H54 (cell line): ENCODE results near the gene NUP210.

ENCODE experiments used
- DNase-seq: peaks from one replicate; pipeline ENCODE4 v3.0.0; 2011; ENCODE audit warnings: low spot score, mixed read lengths; ENCODE audit not compliant: insufficient read length
- FAIRE-seq: peaks from 3 replicates; lab custom pipeline; 2011; peaks lifted over from hg19 to GRCh38; lab: Jason Lieb, UNC
- POLR2A ChIP-seq: IDR thresholded peaks from 2 replicates; pipeline ENCODE4 v1.6.1; 2011; ENCODE audit warnings: low read depth, mild to moderate bottlenecking, low read length

Gene NUP210

GRCh38 chr3:13333236-13333897, 86.8 kb downstream of the NUP210 start:
- DNase-seq (no peak), FAIRE-seq (no peak)
- no peak for TF ChIP-seq POLR2A

GRCh38 chr3:13332740-13333139, 87.4 kb downstream of the NUP210 start:
- no peak for FAIRE-seq
- TF ChIP-seq POLR2A = no peak
- DNase-seq = no peak

GRCh38 chr3:13332158-13332557, 88.0 kb downstream of the NUP210 start:
- peak; percentile 73 for FAIRE-seq
- DNase-seq = peak; percentile 38
- TF ChIP-seq POLR2A = no peak

- no peak for FAIRE-seq
- DNase-seq = no peak
- TF ChIP-seq POLR2A = no peak
These were observed 90.4 kb downstream of the NUP210 start for GRCh38 chr3:13329746-13330145.

- no peak for TF ChIP-seq POLR2A
- FAIRE-seq (no peak), DNase-seq (no peak)
These were observed 94.2 kb downstream of the NUP210 start for GRCh38 chr3:13325892-13326443.

- DNase-seq (no peak), FAIRE-seq (no peak)
- TF ChIP-seq POLR2A = no peak
These were observed 95.2 kb downstream of the NUP210 start for GRCh38 chr3:13324835-13325501.

GRCh38 chr3:13323822-13324221, 96.3 kb downstream of the NUP210 start:
- TF ChIP-seq POLR2A = no peak
- FAIRE-seq = no peak
- no peak for DNase-seq

GRCh38 chr3:13322324-13322723, 97.8 kb downstream of the NUP210 start:
- no peak for TF ChIP-seq POLR2A
- FAIRE-seq (no peak), DNase-seq (no peak)

- TF ChIP-seq POLR2A = no peak
- no peak for FAIRE-seq
- no peak for DNase-seq
These were observed 100.4 kb downstream of the NUP210 start for GRCh38 chr3:13319564-13320220.

GRCh38 chr3:13318626-13319470, 101.3 kb downstream of the NUP210 start:
- TF ChIP-seq POLR2A = no peak
- DNase-seq (no peak), FAIRE-seq (no peak)

GRCh38 chr3:13317596-13318320, 102.4 kb downstream of the NUP210 start:
- no peak for TF ChIP-seq POLR2A
- DNase-seq (no peak), FAIRE-seq (no peak)

GRCh38 chr3:13316603-13317002, 103.5 kb downstream of the NUP210 start:
- no peak for TF ChIP-seq POLR2A
- FAIRE-seq (no peak), DNase-seq (no peak)

GRCh38 chr3:13314877-13315276, 105.2 kb downstream of the NUP210 start:
- TF ChIP-seq POLR2A = no peak
- DNase-seq (no peak), FAIRE-seq (no peak)

GRCh38 chr3:13313813-13314212, 106.3 kb downstream of the NUP210 start:
- no peak for FAIRE-seq
- no peak for TF ChIP-seq POLR2A
- DNase-seq = no peak
